ENCODE results near the gene NXPH1.

DNA sequence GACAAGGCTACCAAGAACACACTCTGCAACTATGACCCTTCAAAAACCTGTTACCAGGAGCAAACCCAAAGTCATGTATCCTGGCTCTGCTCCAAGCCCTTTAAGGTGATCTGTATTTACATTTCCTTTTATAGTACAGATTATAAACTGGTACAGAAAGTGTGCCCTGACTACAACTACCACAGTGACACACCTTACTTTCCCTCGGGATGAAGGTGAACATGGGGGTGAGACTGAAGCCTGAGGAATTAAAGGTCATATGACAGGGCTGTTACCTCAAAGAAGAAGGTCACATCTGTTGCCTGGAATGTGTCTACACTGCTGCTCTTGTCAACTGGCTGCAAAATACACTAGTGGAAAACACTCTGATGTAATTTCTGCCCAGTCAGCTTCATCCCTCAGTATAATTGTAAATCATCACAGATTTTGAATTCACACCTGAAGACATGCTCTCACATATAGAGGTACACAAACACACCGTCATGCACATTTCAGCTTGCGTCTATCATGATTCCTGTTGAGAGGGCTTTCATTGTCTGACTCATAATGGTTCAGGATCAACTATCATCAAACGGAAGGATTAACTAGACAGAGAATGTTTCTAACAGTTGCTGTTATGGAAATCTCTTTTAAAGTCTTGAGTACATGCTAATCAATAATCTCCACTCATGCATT is 318.3 kb downstream of the NXPH1 start:
- TF ChIP-seq, protein P1, sequence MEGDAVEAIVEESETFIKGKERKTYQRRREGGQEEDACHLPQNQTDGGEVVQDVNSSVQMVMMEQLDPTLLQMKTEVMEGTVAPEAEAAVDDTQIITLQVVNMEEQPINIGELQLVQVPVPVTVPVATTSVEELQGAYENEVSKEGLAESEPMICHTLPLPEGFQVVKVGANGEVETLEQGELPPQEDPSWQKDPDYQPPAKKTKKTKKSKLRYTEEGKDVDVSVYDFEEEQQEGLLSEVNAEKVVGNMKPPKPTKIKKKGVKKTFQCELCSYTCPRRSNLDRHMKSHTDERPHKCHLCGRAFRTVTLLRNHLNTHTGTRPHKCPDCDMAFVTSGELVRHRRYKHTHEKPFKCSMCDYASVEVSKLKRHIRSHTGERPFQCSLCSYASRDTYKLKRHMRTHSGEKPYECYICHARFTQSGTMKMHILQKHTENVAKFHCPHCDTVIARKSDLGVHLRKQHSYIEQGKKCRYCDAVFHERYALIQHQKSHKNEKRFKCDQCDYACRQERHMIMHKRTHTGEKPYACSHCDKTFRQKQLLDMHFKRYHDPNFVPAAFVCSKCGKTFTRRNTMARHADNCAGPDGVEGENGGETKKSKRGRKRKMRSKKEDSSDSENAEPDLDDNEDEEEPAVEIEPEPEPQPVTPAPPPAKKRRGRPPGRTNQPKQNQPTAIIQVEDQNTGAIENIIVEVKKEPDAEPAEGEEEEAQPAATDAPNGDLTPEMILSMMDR (IDR thresholded peaks at IDR 0.05): no peak
- TF ChIP-seq MXI1 (IDR thresholded peaks at IDR 0.05; ENCODE audit: low read depth, low read length): no peak
- TF ChIP-seq EP300 (IDR thresholded peaks at IDR 0.05; ENCODE audit: borderline replicate concordance in 1 of 2, low read depth in 1 of 2, low read length in 1 of 2): no peak
- TF ChIP-seq POLR2AphosphoS5 (IDR thresholded peaks at IDR 0.05; ENCODE audit: low read depth, low read length): no peak
- TF ChIP-seq EZH2phosphoT487 (IDR thresholded peaks at IDR 0.05; ENCODE audit: borderline replicate concordance, low read depth): no peak
- no peak for TF ChIP-seq NRF1 (IDR thresholded peaks at IDR 0.05; ENCODE audit: low read depth, low read length)
- no peak for TF ChIP-seq USF1 (IDR thresholded peaks at IDR 0.05; ENCODE audit: borderline replicate concordance, low read depth)

All from SK-N-SH (cell line).